Heart left ventricle (tissue), 16 donors: Measurements from ENCODE around the gene TTC7B. TPM values are rescaled to one million over a fixed set of nuclear protein-coding genes. Genes with fewer than 3 reads are reported as not detected.

Experiments used
- ATAC-seq, 4 donors: fragments of 200-7000 bp; cut with Tn5 transposase; one replicate each; pipeline ENCODE4 v1.9.1; 2020 to 2022; ENCODE audit warnings: moderate library complexity in 4 of 4, mild to moderate bottlenecking in 3 of 4, moderate number of reproducible peaks in 1 of 4
- DNase-seq, 5 donors: peaks; one replicate each; pipeline ENCODE4 v3.0.0-alpha.2; 2020
- H3K27ac ChIP-seq, 12 donors: fragments of 200-600 bp; sonication (generic) in 4 of 12; one replicate each; pipeline versions ENCODE4 v1.5.0 to v1.8.0; 2016 to 2022; ENCODE audit warnings: mild to moderate bottlenecking in 2 of 12
- H3K27me3 ChIP-seq, 9 donors: fragments of 200-600 bp; sonication (generic) in 2 of 9; one replicate each; pipeline versions ENCODE4 v1.5.1 to v1.8.0; 2016 to 2022; ENCODE audit warnings: mild to moderate bottlenecking in 3 of 9
- H3K36me3 ChIP-seq, 9 donors: fragments of 200-600 bp; sonication (generic) in 2 of 9; one replicate each; pipeline versions ENCODE4 v1.5.0 to v1.8.0; 2018 to 2022; ENCODE audit warnings: mild to moderate bottlenecking in 2 of 9
- H3K4me1 ChIP-seq, 12 donors: fragments of 200-600 bp; sonication (generic) in 4 of 12; one replicate each; pipeline versions ENCODE4 v1.5.0 to v1.8.0; 2016 to 2022; ENCODE audit warnings: mild to moderate bottlenecking in 3 of 12
- H3K4me3 ChIP-seq, 12 donors: fragments of 200-600 bp; sonication (generic) in 4 of 12; one replicate each; pipeline versions ENCODE4 v1.5.0 to v1.8.0; 2017 to 2022; ENCODE audit warnings: mild to moderate bottlenecking in 9 of 12, moderate library complexity in 4 of 12
- H3K9me3 ChIP-seq, 12 donors: fragments of 200-600 bp; sonication (generic) in 4 of 12; one replicate each; pipeline versions ENCODE4 v1.5.0 to v1.8.0; 2016 to 2022; ENCODE audit warnings: mild to moderate bottlenecking in 1 of 12
- POLR2A ChIP-seq, 2 donors: fragments of 450-650 bp; IDR thresholded peaks; one replicate each; pipeline ENCODE4 v1.6.1; 2017; ENCODE audit warnings: antibody characterized with exemption in 2 of 2, mild to moderate bottlenecking in 2 of 2, moderate library complexity in 2 of 2
- WGBS, 4 donors: extraction: QIAGEN DNeasy Blood & Tissue Kit in 2 of 4; methylation state at CpG; one replicate each; pipeline versions ENCODE4 v1.1.5 to v1.1.7; 2013 to 2018; 5-methylcytosine and 5-hydroxymethylcytosine counted together
- intact Hi-C, 10 donors: fragments of 100-400 bp; cut with DNase I; formaldehyde crosslinking; loops; one replicate each; pipeline versions ENCODE4 v1.11.1 to v1.14.2; 2022
- polyA plus RNA-seq, 2 donors: library from polyadenylated mRNA; stranded (reverse); fragments of 200-250 nt; gene quantifications; one replicate each; pipeline ENCODE4 v1.2.3, GENCODE V29; 2013
- total RNA-seq, 9 donors: library from RNA; depleted of rRNA in 2 of 9; stranded (reverse); fragments of >200 nt in 2 of 9; fragmentation: NEBNext Ultra II Directional in 3 of 9; extraction: Animal tissue kit (Norgen Biotek cat#: 25700) in 3 of 9; gene quantifications; one replicate each; pipeline versions ENCODE4 v1.1.0 to v1.2.4, GENCODE V29; 2016 to 2023
- TF ChIP-seq, protein P1 (sequence below), 12 donors: fragments of 200-600 bp; sonication (generic) in 4 of 12; IDR thresholded peaks; one replicate each; pipeline versions ENCODE4 v1.5.0 to v1.8.0; 2018 to 2022; ENCODE audit warnings: antibody characterized with exemption in 12 of 12, mild to moderate bottlenecking in 5 of 12
- donor health status: ischemic (EF 13 %, LVEDD 7.1; RV severe dilation, severe dysfunction).
- donor health status: healthy with polysubstance abuse.
- donor health status: DM: no; HTN: yes; CAD: no.
- donor health status: DM: no; HTN: no; CAD: no.
- donor health status: ischemic (EF 25% LVEDD 6.9; RV normal size, moderate dysfunction).
- donor health status: ischemic (EF 25% LVEDD 5.7; RV mildly dilated, moderate dysfunction).
- donor health status: healthy.
- donor health status: DM: yes; HTN: yes; CAD: no.
- donor health status: ischemic (EF 35%, LVEDD 5.7; RV mildly dilated, moderate dysfunction).
- donor health status: nonischemic (EF 11% LVEDD 7.7; RV severe dilation, severe dysfunction).
- donor health status: DM: yes; HTN: yes; CAD: no.
- donor health status: PGD.
- donor health status: ischemic (EF 29% LVEDD 5.4; RV normal size, mild dysfunction).
- donor health status: nonischemic (EF 23%, LVEDD 6.1; RV moderate dilation, normal function).

Gene TTC7B
- total and polyA plus RNA-seq, 11 donors, result 20.3 to 76.1 (median 62.6) TPM

DNA sequence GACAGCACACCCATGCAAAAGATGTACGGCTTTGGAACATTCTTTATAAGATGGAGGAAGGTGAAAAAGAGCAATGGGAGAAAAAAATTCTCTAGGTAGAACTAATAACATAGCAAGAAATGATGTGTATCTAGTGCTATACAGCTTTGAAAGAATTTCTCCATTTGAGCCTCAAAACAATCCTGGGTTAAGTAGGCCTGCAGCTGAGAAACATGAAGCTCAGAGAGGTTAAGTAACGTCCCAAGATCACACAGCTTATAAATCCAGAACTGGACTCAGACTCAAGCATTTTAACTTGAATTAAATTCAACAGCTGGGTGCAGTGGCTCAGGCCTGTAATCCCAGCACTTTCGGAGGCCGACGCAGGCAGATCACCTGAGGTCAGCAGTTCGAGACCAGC lies 32.9 kb downstream of the TTC7B start:
- intact Hi-C loops, result no loop called here
- Histone ChIP-seq H3K9me3 (no peaks in the 10 kb centered on the region), H3K4me3 (no peak overlapping the region), H3K27ac (no peak overlapping the region), H3K4me1 (peaks cover 0 to 6% (median 0%) of the 10 kb centered on the region in 12 donors), H3K27me3 (no peaks in the 10 kb centered on the region), H3K36me3 (peaks cover 0 to 67% (median 46%) of the 10 kb centered on the region in 9 donors)
- ATAC-seq, result no peak
- DNase-seq, result no peak
- 92 to 98% (median 96%) methylated on average over 6 of the region's 6 CpGs for WGBS, 4 donors
- no peak for TF ChIP-seq POLR2A (IDR thresholded peaks at IDR 0.05)
- TF ChIP-seq, protein P1, sequence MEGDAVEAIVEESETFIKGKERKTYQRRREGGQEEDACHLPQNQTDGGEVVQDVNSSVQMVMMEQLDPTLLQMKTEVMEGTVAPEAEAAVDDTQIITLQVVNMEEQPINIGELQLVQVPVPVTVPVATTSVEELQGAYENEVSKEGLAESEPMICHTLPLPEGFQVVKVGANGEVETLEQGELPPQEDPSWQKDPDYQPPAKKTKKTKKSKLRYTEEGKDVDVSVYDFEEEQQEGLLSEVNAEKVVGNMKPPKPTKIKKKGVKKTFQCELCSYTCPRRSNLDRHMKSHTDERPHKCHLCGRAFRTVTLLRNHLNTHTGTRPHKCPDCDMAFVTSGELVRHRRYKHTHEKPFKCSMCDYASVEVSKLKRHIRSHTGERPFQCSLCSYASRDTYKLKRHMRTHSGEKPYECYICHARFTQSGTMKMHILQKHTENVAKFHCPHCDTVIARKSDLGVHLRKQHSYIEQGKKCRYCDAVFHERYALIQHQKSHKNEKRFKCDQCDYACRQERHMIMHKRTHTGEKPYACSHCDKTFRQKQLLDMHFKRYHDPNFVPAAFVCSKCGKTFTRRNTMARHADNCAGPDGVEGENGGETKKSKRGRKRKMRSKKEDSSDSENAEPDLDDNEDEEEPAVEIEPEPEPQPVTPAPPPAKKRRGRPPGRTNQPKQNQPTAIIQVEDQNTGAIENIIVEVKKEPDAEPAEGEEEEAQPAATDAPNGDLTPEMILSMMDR (IDR thresholded peaks at IDR 0.05), result no peak

DNA sequence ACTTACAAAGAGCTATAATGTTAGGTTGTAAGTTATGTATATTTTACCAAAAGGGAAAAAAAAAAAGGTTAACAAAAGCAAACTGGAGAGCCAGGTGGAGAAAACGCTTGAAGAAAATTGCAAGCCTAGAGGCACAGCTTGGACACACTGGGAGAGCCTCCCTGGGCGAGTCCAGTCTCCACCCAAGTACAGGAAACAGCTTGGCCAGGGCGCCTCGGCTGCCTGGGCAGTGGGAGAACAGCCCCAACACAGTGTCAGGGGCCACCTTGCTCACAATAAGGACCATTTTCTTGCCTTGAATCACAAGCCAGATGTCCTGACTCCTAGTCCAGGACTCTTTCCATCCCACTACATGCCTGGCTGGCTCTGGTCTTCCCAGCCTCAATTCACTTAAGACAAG lies 33.3 kb downstream of the TTC7B start:
- 66 to 85% (median 70%) methylated on average over 4 of the region's 4 CpGs for WGBS, 4 donors
- no peaks in the 10 kb centered on the region for H3K27me3 ChIP-seq
- TF ChIP-seq, protein P1 (IDR thresholded peaks at IDR 0.05), result no peak
- no peak for TF ChIP-seq POLR2A (IDR thresholded peaks at IDR 0.05)
- peaks cover 0 to 6% (median 0%) of the 10 kb centered on the region in 12 donors for H3K4me1 ChIP-seq
- ATAC-seq (no peak), DNase-seq (no peak)
- no peak overlapping the region for H3K27ac ChIP-seq
- intact Hi-C loops, result no loop called here
- H3K36me3 ChIP-seq, result peaks cover 0 to 71% (median 48%) of the 10 kb centered on the region in 9 donors
- no peak overlapping the region for H3K4me3 ChIP-seq
- H3K9me3 ChIP-seq, result no peaks in the 10 kb centered on the region

DNA sequence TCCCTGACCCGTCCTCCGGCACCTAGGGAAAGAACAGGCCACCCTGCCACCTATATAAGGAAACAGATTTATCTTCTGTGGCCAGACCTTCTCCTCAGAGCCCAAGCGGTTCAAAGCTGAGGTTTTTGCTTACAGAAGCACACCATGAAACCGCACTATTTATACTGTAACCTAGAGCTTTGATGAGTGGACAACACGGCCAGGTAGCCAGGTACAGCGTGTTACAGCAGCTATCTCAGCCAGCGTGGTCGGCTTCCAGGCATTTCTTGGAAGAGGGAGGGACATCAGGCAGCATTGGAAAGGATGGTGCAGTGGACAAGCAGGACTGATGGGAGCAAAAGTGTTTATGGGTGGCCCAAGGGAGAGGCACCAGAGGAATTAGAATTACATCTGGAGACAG lies 34.4 kb downstream of the TTC7B start:
- Histone ChIP-seq H3K9me3 (no peaks in the 10 kb centered on the region), H3K4me3 (no peak overlapping the region), H3K4me1 (peaks cover 0 to 6% (median 0%) of the 10 kb centered on the region in 12 donors), H3K27ac (no peak overlapping the region), H3K27me3 (no peaks in the 10 kb centered on the region), H3K36me3 (peaks cover 0 to 80% (median 48%) of the 10 kb centered on the region in 9 donors)
- TF ChIP-seq, protein P1 (IDR thresholded peaks at IDR 0.05), result no peak
- no peak for TF ChIP-seq POLR2A (IDR thresholded peaks at IDR 0.05)
- 84 to 93% (median 86%) methylated on average over 6 to 8 of the region's 8 CpGs for WGBS, 4 donors
- intact Hi-C loops, result no loop called here
- no peak for ATAC-seq
- DNase-seq, result no peak

DNA sequence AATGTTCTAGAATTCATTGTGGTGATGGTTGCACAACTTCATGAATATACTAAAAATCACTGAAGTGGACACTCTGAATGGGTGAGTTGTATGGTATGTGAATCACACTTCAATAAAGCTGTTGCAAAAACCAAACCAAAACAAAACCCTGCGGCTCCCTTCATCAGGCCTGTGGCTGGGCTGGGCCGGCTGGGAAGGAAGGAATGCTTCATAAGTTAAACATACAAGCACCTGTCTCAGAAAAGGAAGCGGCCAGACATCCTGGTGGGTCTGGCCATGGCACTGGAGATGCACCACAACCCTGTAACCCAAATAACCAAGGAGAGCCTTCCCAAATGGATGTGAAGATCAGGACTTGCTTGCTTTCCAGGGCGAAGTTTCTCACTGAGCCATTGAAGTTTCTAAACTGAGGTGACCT lies 34.9 kb downstream of the TTC7B start:
- TF ChIP-seq, protein P1 (IDR thresholded peaks at IDR 0.05), result no peak
- no peak for TF ChIP-seq POLR2A (IDR thresholded peaks at IDR 0.05)

More for the DNA sequence above, 34.9 kb downstream of the TTC7B start:
- WGBS, 4 donors, result 93 to 96% (median 94%) methylated on average over 4 of the region's 4 CpGs
- peaks cover 0 to 6% (median 0%) of the 10 kb centered on the region in 12 donors for H3K4me1 ChIP-seq
- H3K27me3 ChIP-seq, result no peaks in the 10 kb centered on the region
- DNase-seq (no peak), ATAC-seq (no peak)
- no peaks in the 10 kb centered on the region for H3K9me3 ChIP-seq
- H3K36me3 ChIP-seq, result peaks cover 0 to 84% (median 52%) of the 10 kb centered on the region in 9 donors
- H3K4me3 ChIP-seq, result no peak overlapping the region
- H3K27ac ChIP-seq, result no peak overlapping the region
- intact Hi-C loops, result no loop called here
